Ramos (cell line): Measurements from ENCODE around the gene RPL22.

Experiments used
- in situ Hi-C: fragments of 300-500 bp; cut with MboI; formaldehyde crosslinking; loops from one replicate; pipeline ENCODE4 v1.14.3; 2022; ENCODE audit warnings: low sequenced_read_pairs; ENCODE audit not compliant: unreplicated experiment

The RPL22 gene

DNA sequence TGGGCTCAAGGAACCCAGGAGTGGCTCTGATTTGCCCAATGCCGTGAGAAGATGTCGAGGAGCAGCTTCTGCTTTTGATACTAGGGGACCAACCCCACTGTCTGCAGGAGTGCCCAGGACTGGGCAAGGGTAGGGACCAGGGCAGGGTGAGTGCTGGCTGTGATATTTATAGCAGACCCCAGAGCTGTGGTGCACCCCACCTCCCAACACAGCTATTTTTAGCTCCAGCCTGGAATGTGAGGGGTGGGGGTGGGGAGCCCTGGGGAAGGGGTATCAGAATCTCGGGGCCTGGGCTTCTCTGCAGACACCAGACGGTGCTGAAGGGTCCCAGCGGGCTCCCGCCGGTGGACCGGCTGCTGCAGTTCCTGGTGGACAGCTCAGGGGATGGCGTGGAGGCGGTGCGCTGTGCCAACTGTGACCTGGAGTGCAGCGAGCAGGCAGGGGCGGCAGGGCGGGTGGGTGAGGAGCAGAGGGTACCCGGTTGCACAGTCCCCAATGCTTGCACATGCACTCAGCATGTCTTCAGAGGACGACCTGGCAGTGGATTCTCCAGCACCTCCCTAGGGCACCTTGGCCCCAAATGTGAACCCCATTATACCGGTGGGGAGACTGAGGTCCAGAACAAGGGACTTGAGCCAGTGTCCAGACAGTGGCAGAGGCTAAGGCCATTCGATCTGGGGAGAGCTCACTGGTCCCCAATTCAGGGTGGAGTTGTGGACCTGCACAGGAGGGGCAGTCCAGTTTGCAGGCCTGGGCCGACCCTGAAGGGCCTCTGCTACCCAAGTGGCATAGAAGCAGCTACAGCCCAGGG is 7.9 kb upstream of the RPL22 start:
- in situ Hi-C loops = no loop called here

- in situ Hi-C loops = no loop called here
These were observed 7.1 kb upstream of the RPL22 start for GRCh38 chr1:6206520-6206855.

- in situ Hi-C loops = no loop called here
These were observed 6.6 kb upstream of the RPL22 start, which contains the start of gene RNF207 for GRCh38 chr1:6205849-6206519. TSS of gene RNF207 (plus strand) at chr1:6206119. CDS start at chr1:6206536, 417 bp downstream.

GRCh38 chr1:6202256-6202655 is 2.9 kb upstream of the RPL22 start:
- in situ Hi-C loops = no loop called here

DNA sequence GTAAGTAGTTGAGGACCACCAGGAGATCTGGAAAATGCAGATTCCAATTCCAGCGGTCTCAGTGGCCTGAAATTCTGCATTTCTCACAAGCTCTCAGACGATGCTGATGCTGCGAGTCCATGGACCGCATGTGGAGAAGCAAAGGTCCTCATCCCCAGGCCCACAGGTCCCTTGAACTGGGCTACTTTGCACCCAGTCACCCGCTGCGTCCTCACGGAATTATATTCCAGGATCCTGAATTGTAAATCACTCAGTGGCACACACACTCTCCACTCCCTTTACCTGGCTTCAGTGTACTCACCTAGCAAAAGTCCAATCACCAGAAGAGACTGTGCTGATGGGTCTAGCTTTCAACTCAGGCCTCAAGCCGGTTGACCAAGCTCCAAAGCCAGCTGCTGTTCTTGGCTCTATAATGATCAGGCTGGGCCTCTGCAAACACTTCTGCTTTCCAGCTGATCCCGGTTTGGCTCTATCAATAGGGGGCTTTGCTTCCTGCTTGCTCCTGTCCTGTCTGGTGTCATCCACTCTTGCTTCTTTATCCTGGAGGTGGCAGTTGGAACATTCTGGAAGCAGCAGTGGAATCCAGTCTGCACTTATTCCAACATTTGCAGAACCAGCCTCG is 904 bp upstream of the RPL22 start:
- in situ Hi-C loops = no loop called here

DNA sequence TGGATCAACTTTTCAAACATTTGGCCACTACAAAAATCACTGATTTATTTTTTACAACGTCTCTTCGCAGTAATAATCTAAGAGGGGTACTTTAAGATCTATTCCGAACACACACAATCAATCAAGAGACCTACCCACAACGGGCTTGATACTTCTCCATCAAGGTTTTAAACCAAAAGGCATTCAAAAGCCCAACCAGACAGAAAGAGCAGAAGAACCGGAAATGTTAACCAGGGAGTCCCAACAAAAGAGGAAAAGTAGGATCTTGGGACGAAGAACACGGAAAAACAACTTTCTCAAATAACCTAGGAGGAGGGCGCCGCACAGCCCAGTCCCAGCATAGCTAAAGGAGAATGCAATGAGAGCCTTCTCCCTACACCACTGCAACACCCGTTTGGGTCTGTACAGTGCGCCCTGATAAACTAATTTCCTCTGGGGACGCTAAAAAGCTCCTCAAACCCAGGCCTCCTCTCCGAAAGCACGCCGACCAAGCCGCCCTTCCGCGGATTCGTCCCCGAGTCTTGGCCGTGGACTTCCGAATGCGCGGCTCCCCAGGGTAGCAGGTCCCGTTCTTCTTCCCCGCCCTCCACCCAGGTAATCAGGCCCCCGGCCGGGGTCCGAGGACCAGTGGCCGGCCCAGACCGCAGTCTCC is 623 bp downstream of the RPL22 start:
- in situ Hi-C loops = no loop called here

GRCh38 chr1:6197746-6198427 is 1.5 kb downstream of the RPL22 start:
- in situ Hi-C loops = no loop called here

DNA sequence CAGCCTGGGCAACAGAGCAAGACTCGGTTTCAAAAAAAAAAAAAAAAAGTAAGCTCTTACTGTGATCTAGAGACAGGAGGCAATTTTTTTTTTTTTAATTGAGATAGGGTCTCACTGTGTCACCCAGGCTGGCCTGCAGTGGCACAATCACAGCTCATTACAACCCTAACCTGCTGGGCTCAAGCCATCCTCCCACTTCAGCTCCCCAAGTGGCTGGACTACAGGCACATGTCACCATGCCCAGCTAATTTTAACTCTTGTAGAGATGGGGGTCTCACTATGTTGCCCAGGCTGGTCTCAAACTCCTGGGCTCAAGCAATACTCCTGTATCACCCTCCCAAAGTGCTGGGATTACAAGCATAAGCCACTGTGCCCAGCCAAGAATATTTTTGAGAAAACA is 7.4 kb downstream of the RPL22 start:
- in situ Hi-C loops = no loop called here

DNA sequence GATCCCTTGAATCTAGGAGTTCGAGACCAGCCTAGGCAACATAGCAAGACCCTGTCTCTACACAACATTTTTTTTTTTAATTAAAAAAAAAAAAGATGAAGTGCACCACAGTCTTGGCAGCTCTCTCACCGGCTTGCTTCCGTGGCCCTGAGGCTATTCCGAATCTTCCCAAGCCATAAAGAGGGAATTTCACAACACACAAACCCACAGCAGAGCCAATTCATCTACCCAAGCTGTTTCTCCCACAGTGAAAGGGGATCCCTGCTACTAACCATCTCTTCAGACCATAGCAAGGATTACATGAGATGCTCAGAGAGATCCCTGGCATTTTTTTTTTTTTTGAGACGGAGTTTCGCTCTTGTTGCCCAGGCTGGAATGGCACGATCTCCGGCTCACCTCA is 10.9 kb downstream of the RPL22 start:
- in situ Hi-C loops = no loop called here

- in situ Hi-C loops = no loop called here
These were observed 13.6 kb downstream of the RPL22 start for GRCh38 chr1:6185635-6186382.

DNA sequence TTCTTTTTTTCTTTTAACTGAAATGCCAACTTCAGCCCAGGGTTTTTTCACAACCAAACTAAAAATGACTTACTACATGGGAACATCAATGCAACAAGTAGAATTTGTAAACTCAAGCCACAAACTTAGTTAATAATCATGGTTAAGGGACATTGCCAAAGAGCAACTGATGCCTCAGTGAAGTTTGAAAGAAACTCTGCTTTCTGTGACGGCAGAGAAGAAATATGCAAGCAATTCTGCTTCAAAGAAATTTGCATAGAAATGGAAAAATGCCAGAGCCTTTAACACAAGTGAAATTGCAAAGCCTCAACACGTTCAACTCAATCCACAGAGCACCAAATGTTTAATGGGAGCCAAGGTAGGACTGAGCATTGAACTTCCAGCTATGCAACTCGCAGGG is 14.2 kb downstream of the RPL22 start:
- in situ Hi-C loops = no loop called here

DNA sequence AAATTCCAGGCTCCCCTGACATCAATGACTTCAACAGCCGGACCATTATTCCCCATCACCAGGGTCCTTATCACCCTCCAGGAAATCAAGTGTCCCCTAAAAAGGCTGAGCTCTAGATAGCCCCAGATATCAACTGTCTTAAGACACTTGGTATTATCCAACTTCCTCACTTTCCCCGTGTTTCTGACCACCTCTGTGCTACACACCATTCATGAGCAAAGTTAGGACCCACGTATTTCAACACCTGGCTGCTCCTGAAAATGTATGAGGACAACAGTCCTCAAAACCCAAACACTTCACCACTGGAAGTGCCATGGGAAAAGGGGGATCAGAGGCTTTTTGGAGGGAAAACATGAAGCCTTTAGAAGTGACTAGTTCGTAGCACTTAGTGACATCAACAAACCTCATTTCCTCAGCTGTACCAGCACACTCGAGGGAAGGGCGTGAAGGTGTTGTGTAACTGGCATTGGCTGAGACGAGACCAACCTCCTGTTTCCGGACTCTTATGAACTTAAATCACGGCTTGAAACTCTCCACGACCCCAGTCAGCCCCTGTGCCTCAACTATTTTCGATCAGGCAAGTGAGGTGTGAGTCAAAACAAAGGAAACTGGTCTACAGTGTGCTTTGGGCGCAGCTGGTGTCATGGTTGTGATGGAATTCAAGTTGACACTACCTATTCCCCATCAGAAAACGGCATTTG is 15.2 kb downstream of the RPL22 start:
- in situ Hi-C loops = no loop called here

DNA sequence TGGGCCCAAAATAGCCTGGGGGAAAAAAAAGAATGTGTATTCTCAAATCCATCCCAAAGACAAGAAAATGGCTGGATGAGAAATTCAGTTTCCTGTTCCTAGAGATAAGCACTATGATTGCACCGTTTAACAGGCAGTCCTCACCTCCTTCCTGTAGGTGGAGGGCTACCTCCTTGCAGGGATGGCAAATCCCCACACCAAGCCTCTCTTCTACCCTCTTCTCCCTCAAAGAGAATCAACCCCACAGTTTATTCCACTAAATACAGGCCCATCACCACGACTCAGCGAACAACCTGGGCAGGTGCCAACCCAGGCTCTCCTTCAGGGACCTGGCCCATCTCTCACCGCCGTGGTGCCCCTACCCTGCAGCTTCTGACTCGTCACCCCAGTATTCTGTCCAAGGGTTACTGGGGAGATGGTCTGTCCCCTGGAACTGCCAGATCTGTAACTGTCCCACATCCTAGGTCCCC is 15.8 kb downstream of the RPL22 start:
- in situ Hi-C loops = no loop called here

GRCh38 chr1:6181347-6181770 is 18.0 kb downstream of the RPL22 start:
- in situ Hi-C loops = no loop called here

GRCh38 chr1:6180707-6181311 is 18.6 kb downstream of the RPL22 start:
- in situ Hi-C loops = no loop called here

- in situ Hi-C loops = no loop called here
These were observed 19.1 kb downstream of the RPL22 start, which contains the start of gene CHD5 for GRCh38 chr1:6180268-6180706. TSS of gene CHD5 (minus strand) at chr1:6180321. CDS start at chr1:6180023, 298 bp downstream.

DNA sequence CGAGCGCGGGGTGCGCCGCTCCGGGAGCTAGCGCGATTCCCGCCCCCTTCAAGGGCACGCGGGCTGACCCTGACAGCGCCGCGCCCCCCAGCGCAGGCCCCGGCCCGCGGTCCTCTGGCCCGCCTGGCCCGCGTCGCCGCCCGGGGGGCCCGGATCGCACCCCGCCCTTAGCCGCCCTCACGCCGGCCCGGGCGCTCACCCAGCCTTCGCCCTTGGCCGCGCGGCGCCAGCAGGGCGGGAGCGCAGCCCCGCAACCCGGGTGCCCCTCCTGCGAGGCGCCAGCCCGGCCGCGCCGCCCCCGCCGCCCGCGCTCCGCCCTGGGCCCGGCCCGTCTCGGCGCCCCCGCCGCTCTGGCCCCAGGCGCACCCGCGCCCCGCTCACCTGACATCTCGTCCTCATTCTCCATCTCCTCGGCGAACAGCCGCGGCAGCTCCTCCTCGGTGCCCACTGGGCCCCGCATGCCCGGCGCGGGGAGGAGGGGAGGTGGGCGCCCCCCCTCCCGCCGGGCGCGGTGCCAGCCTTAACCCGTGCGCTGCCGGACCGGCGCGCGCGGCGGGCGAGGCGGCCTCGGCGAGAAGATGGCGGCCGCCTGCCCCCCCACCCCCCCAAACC is 19.7 kb downstream of the RPL22 start:
- in situ Hi-C loops = no loop called here
